ENCODE data around the gene ABR.

GRCh38 chr17:1130191-1130590 lies 49.6 kb downstream of the ABR start:
- TF ChIP-seq GABPA (IDR thresholded peaks at IDR 0.05; ENCODE audit: low read depth) (no peak), CTCF (IDR thresholded peaks at IDR 0.05; ENCODE audit: insufficient read depth, low read length) (no peak)

All from HL-60 (cell line).